Thoracic aorta (tissue), 2 donors: ENCODE measurements around the gene MINDY4. TPM values are rescaled to one million over a fixed set of nuclear protein-coding genes. Genes with fewer than 3 reads are reported as not detected.

Experiments
- ATAC-seq: fragments of 150-250 bp; one replicate; pipeline ENCODE4 v1.8.0; 2017; ENCODE audit warnings: low read depth; ENCODE audit not compliant: insufficient number of reproducible peaks, low FRiP score
- DNase-seq: peaks from one replicate; pipeline ENCODE4 v3.0.0-alpha.2; 2020; ENCODE audit warnings: low spot score
- H3K27ac ChIP-seq, 2 donors: fragments of 200-600 bp; sonication (generic); 1 replicate in 1 of 2; 2 replicates in 1 of 2; pipeline ENCODE4 v1.5.1; 2016; ENCODE audit warnings: mild to moderate bottlenecking in 2 of 2, moderate library complexity in 2 of 2
- H3K27me3 ChIP-seq: fragments of 200-600 bp; sonication (generic); replicated peaks from 2 replicates; pipeline ENCODE4 v1.6.0; 2016; ENCODE audit warnings: mild to moderate bottlenecking; ENCODE audit not compliant: insufficient read depth
- H3K36me3 ChIP-seq: fragments of 200-600 bp; sonication (generic); one replicate; pipeline ENCODE4 v1.5.1; 2016
- H3K4me1 ChIP-seq, 2 donors: fragments of 200-600 bp; sonication (generic); 1 replicate in 1 of 2; 2 replicates in 1 of 2; pipeline versions ENCODE4 v1.5.1 to v1.6.0; 2016; ENCODE audit warnings: low read depth in 2 of 2, mild to moderate bottlenecking in 1 of 2; ENCODE audit not compliant: control insufficient read depth in 1 of 2
- H3K4me3 ChIP-seq: fragments of 200-600 bp; sonication (generic); 2 replicates; pipeline ENCODE4 v1.5.1; 2016; ENCODE audit warnings: mild to moderate bottlenecking
- H3K9me3 ChIP-seq: fragments of 200-600 bp; sonication (generic); 2 replicates; pipeline ENCODE4 v1.5.1; 2016
- CTCF ChIP-seq: fragments of 200-600 bp; sonication (generic); IDR thresholded peaks from one replicate; pipeline ENCODE4 v1.5.1; 2019; ENCODE audit warnings: antibody characterized with exemption
- total RNA-seq, 2 donors: library from RNA; depleted of rRNA; stranded (reverse); fragments of >200 nt; gene quantifications; one replicate each; pipeline versions ENCODE4 v1.1.0 to v1.2.3, GENCODE V29; 2016

MINDY4 gene
- total RNA-seq, 2 donors from 2014 or later: 32.0 to 44.0 TPM

- DNase-seq (no peak), ATAC-seq (no peak)
- Histone ChIP-seq H3K4me1 (peaks cover 17 to 57% of the 10 kb centered on the region in 2 donors), H3K27me3 (no peaks in the 10 kb centered on the region), H3K36me3 (no peaks in the 10 kb centered on the region), H3K27ac (no peak overlapping the region), H3K9me3 (no peaks in the 10 kb centered on the region), H3K4me3 (no peak overlapping the region)
- TF ChIP-seq CTCF: no peak
These were observed 4.8 kb downstream of the MINDY4 start for GRCh38 chr7:30775992-30776391.

GRCh38 chr7:30776971-30777370 is 5.8 kb downstream of the MINDY4 start:
- DNase-seq (no peak), ATAC-seq (no peak)
- Histone ChIP-seq H3K4me1 (peaks cover 20 to 61% of the 10 kb centered on the region in 2 donors), H3K36me3 (no peaks in the 10 kb centered on the region), H3K27ac (peak overlapping the region in 1 of 2 donors; percentile 85), H3K27me3 (no peaks in the 10 kb centered on the region), H3K9me3 (no peaks in the 10 kb centered on the region), H3K4me3 (no peak overlapping the region)
- no peak for TF ChIP-seq CTCF

GRCh38 chr7:30778255-30779025 is 7.2 kb downstream of the MINDY4 start:
- ATAC-seq (peak; percentile 90), DNase-seq (no peak)
- no peaks in the 10 kb centered on the region for H3K9me3 ChIP-seq
- peaks cover 20 to 47% of the 10 kb centered on the region in 2 donors for H3K4me1 ChIP-seq
- peaks cover 7% of the 10 kb centered on the region for H3K36me3 ChIP-seq
- H3K27ac ChIP-seq: peak overlapping the region; percentile 68 to 85
- H3K4me3 ChIP-seq: peak overlapping the region; percentile 36
- no peak for TF ChIP-seq CTCF
- no peaks in the 10 kb centered on the region for H3K27me3 ChIP-seq

- no peaks in the 10 kb centered on the region for H3K27me3 ChIP-seq
- H3K4me1 ChIP-seq: peaks cover 20 to 46% of the 10 kb centered on the region in 2 donors
- no peak overlapping the region for H3K4me3 ChIP-seq
- peaks cover 15% of the 10 kb centered on the region for H3K36me3 ChIP-seq
- no peaks in the 10 kb centered on the region for H3K9me3 ChIP-seq
- peak overlapping the region; percentile 10 to 85 for H3K27ac ChIP-seq
- TF ChIP-seq CTCF: no peak
- no peak for ATAC-seq
- DNase-seq: no peak
These were observed 8.4 kb downstream of the MINDY4 start for GRCh38 chr7:30779574-30779973.

GRCh38 chr7:30780941-30781340 is 9.7 kb downstream of the MINDY4 start:
- Histone ChIP-seq H3K4me1 (peaks cover 20 to 46% of the 10 kb centered on the region in 2 donors), H3K4me3 (no peak overlapping the region), H3K36me3 (peaks cover 23% of the 10 kb centered on the region), H3K27ac (no peak overlapping the region), H3K27me3 (no peaks in the 10 kb centered on the region), H3K9me3 (no peaks in the 10 kb centered on the region)
- ATAC-seq: no peak
- TF ChIP-seq CTCF: no peak
- DNase-seq: no peak
